HUES48 (cell line): ENCODE measurements around the gene PCYT2.
"Not testable (repeated sequence)": the region's sequence is repeated elsewhere in the genome, so short reads cannot be mapped to it uniquely, and the experiment has no call there.

Experiments
- H3K27ac ChIP-seq: one replicate; pipeline ENCODE4 v1.7.0; 2013; ENCODE audit warnings: low read depth, low read length, inconsistent platforms
- H3K27me3 ChIP-seq: 2 replicates; pipeline ENCODE4 v1.6.1; 2013; ENCODE audit warnings: mild to moderate bottlenecking, low read length; ENCODE audit not compliant: control insufficient read depth, insufficient read depth
- H3K36me3 ChIP-seq: 2 replicates; pipeline ENCODE4 v1.6.1; 2013; ENCODE audit warnings: low read length; ENCODE audit not compliant: control insufficient read depth, insufficient read depth
- H3K4me1 ChIP-seq: 2 replicates; pipeline ENCODE4 v1.6.1; 2013; ENCODE audit warnings: mild to moderate bottlenecking, low read length; ENCODE audit not compliant: control insufficient read depth, insufficient read depth
- H3K4me3 ChIP-seq: 2 replicates; pipeline ENCODE4 v1.5.1; 2013; ENCODE audit warnings: mild to moderate bottlenecking, low read depth, low read length
- H3K9ac ChIP-seq: 2 replicates; pipeline ENCODE4 v1.6.1; 2013; ENCODE audit warnings: mild to moderate bottlenecking, low read depth, low read length, moderate library complexity
- H3K9me3 ChIP-seq: 2 replicates; pipeline ENCODE4 v1.6.1; 2013; ENCODE audit warnings: low read length; ENCODE audit not compliant: control insufficient read depth, insufficient read depth

The PCYT2 gene

GRCh38 chr17:81954131-81955057 lies 43.2 kb upstream of the PCYT2 start:
- no peak overlapping the region for H3K9ac ChIP-seq
- H3K27ac ChIP-seq: no peak overlapping the region
- H3K27me3 ChIP-seq: peaks cover 33% of the 10 kb centered on the region
- H3K36me3 ChIP-seq: no peaks in the 10 kb centered on the region
- no peaks in the 10 kb centered on the region for H3K4me1 ChIP-seq
- no peaks in the 10 kb centered on the region for H3K9me3 ChIP-seq
- no peak overlapping the region for H3K4me3 ChIP-seq

- not testable (repeated sequence) for H3K4me1 ChIP-seq, H3K9me3 ChIP-seq, H3K27ac ChIP-seq, H3K36me3 ChIP-seq, H3K4me3 ChIP-seq, H3K9ac ChIP-seq
- peaks cover 23% of the 10 kb centered on the region for H3K27me3 ChIP-seq
These were observed 42.2 kb upstream of the PCYT2 start for GRCh38 chr17:81953443-81953842.

GRCh38 chr17:81952792-81953228 lies 41.6 kb upstream of the PCYT2 start:
- no peak overlapping the region for H3K4me3 ChIP-seq
- H3K9ac ChIP-seq: no peak overlapping the region
- H3K27ac ChIP-seq: no peak overlapping the region
- no peaks in the 10 kb centered on the region for H3K4me1 ChIP-seq
- no peaks in the 10 kb centered on the region for H3K36me3 ChIP-seq
- H3K9me3 ChIP-seq: no peaks in the 10 kb centered on the region
- H3K27me3 ChIP-seq: peaks cover 17% of the 10 kb centered on the region; the same call in 1 of the 2 replicates

DNA sequence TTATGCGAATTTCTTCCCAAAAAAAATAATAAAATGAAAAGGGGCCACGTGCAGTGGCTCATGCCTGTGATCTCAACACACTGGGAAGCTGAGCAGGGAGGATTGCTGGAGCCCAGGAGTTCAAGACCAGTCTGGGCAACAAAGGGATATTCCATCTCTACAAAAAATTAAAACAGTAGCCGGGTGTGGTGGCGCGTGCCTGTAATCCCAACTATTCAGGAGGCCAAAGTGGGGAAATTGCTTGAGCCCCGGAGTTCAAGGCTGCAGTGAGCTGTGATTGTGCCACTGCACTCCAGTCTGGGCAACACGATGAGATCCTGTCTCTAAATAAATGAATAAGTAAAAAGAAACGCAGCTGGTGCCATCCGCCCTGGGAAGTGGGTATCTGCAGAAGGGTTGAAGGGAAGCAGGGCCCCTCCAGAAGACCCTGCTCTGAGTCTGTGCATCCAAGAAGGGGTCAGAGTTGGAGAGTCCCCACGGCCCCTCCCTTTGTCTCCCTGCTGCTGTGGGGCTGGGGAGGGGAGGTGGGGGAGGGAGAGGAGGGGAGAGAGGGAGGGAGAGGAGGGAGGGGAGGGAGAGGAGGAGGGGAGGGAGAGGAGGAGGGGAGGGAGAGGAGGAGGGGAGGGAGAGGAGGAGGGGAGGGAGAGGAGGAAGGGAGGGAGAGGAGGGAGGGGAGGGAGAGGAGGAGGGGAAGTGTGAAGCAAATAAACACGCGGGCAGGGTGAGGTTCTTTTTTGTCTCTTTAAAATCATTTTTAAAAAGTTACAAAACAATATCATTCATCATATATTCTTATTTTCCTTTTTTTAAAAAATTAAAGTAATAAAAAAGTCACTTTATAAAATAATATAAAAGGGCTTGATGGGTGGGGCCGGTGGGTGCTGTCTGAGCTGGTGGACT lies 40.8 kb upstream of the PCYT2 start:
- Histone ChIP-seq H3K9ac (no peak overlapping the region), H3K9me3 (no peaks in the 10 kb centered on the region), H3K36me3 (no peaks in the 10 kb centered on the region), H3K27ac (no peak overlapping the region), H3K4me3 (no peak overlapping the region), H3K27me3 (peaks cover 9% of the 10 kb centered on the region; the same call in 1 of the 2 replicates), H3K4me1 (no peaks in the 10 kb centered on the region)

GRCh38 chr17:81950501-81950900 lies 39.3 kb upstream of the PCYT2 start:
- Histone ChIP-seq H3K36me3 (no peaks in the 10 kb centered on the region), H3K27me3 (no peaks in the 10 kb centered on the region), H3K27ac (no peak overlapping the region), H3K9me3 (no peaks in the 10 kb centered on the region), H3K4me3 (no peak overlapping the region), H3K4me1 (no peaks in the 10 kb centered on the region), H3K9ac (no peak overlapping the region)

- H3K4me1 ChIP-seq: no peaks in the 10 kb centered on the region
- no peak overlapping the region for H3K9ac ChIP-seq
- H3K27ac ChIP-seq: no peak overlapping the region
These were observed 37.6 kb upstream of the PCYT2 start for GRCh38 chr17:81948635-81949378.

GRCh38 chr17:81947189-81947588 lies 36.0 kb upstream of the PCYT2 start, which contains the start of gene MYADML2:
Gene MYADML2 (minus strand): TSS chr17:81947233. CDS start chr17:81941741, 5,492 bp downstream.
- Histone ChIP-seq H3K27ac (no peak within 1 kb of the TSS), H3K27me3 (0 out of 2 replicates have a peak, but pooled peaks cover 3% of the 10 kb centered on the region), H3K9ac (no peak within 1 kb of the TSS), H3K4me1 (0 out of 2 replicates have a peak, but pooled peaks cover 1% of the 10 kb centered on the region), H3K36me3 (no peaks in the 10 kb centered on the region), H3K4me3 (no peak within 1 kb of the TSS), H3K9me3 (no peaks in the 10 kb centered on the region)

More at GRCh38 chr17:81948635-81949378, 37.6 kb upstream of the PCYT2 start:
- Histone ChIP-seq H3K36me3 (no peaks in the 10 kb centered on the region), H3K9me3 (no peaks in the 10 kb centered on the region), H3K4me3 (no peak overlapping the region), H3K27me3 (0 out of 2 replicates have a peak, but pooled peaks cover 3% of the 10 kb centered on the region)

- Histone ChIP-seq H3K27me3 (0 out of 2 replicates have a peak, but pooled peaks cover 3% of the 10 kb centered on the region), H3K36me3 (no peaks in the 10 kb centered on the region), H3K4me1 (peaks cover 11% of the 10 kb centered on the region), H3K9me3 (no peaks in the 10 kb centered on the region), H3K27ac (no peak overlapping the region), H3K4me3 (no peak overlapping the region), H3K9ac (no peak overlapping the region)
These were observed 33.7 kb upstream of the PCYT2 start for GRCh38 chr17:81944858-81945257.

DNA sequence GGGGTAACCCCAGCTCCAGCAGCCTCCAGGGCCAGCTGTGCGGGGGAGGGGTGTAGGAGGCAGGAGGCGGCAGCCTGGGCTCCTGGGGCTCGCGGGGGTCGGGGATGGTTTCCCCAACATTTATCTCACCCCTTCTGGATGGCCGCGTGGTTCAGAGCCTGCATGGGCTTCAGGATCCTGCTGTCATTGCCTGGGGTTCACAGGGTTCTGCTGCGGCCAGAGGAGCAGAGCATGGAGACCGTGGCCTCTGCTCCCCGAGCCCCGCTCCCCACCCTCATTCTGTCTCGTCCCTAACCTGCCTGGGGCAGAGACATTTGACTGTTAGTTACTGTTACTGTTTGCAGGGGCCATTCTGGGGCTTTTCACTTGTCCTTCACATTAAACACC lies 31.0 kb upstream of the PCYT2 start:
- Histone ChIP-seq H3K36me3 (no peaks in the 10 kb centered on the region), H3K9ac (no peak overlapping the region), H3K4me3 (no peak overlapping the region), H3K9me3 (no peaks in the 10 kb centered on the region), H3K27me3 (0 out of 2 replicates have a peak, but pooled peaks cover 3% of the 10 kb centered on the region), H3K4me1 (peaks cover 11% of the 10 kb centered on the region), H3K27ac (no peak overlapping the region)

DNA sequence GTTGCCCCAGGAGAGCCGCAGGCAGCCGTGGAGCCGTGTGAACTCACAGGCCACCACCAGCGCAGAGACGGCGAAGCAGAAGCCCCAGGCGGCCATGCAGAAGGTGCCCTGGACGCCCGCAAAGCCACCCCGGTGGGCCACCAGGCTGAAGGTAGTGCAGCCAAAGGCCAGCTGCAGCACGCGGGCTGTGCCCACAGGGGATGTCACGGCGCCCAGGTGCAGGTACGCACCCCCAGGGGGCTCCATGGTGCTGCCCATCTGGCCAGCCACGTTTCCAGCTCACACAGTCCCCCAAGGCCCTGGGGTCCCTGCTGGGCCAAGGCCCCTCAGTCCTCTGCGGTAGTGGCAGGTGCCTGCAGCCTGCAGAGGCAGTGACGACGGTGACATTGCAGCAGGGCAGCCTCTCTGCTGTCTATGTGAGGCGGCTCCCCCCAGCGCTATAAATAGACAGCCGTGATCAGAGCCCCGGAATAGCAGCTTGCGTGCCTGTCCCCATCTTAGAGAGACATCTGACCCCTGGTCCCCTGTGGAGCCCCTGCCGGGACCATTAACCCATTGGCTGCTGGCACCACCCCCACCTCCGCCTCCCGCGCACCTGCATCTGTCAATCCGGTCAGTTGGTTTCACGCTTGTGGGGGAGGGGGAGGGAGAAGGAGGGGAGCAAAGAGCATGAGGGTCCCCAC lies 30.4 kb upstream of the PCYT2 start:
- Histone ChIP-seq H3K27ac (no peak overlapping the region), H3K9me3 (no peaks in the 10 kb centered on the region), H3K4me3 (no peak overlapping the region), H3K4me1 (peaks cover 11% of the 10 kb centered on the region), H3K9ac (no peak overlapping the region), H3K27me3 (0 out of 2 replicates have a peak, but pooled peaks cover 3% of the 10 kb centered on the region), H3K36me3 (no peaks in the 10 kb centered on the region)
